Progenitor cell of endocrine pancreas (in vitro differentiated cells): ENCODE results near the gene TRIP12. TPM values are rescaled to one million over a fixed set of nuclear protein-coding genes. Genes with fewer than 3 reads are reported as not detected.

Experiments used
- DNase-seq: peaks from one replicate; pipeline ENCODE4 v3.0.0; 2021; ENCODE audit warnings: low spot score; ENCODE audit not compliant: unreplicated experiment
- H3K27ac Mint-ChIP-seq: 2 replicates; pipeline ENCODE4 v1.8.0; 2021; ENCODE audit warnings: mild to moderate bottlenecking, moderate library complexity, mixed read lengths
- H3K27me3 Mint-ChIP-seq: 2 replicates; pipeline ENCODE4 v1.8.0; 2021; ENCODE audit warnings: mixed read lengths
- H3K36me3 Mint-ChIP-seq: 2 replicates; pipeline ENCODE4 v1.8.0; 2022; ENCODE audit warnings: mixed read lengths; ENCODE audit not compliant: insufficient read depth
- H3K4me1 Mint-ChIP-seq: 2 replicates; pipeline ENCODE4 v1.8.0; 2021; ENCODE audit warnings: low read depth, mixed read lengths
- H3K4me3 Mint-ChIP-seq: 2 replicates; pipeline ENCODE4 v1.8.0; 2021; ENCODE audit warnings: low read depth, mild to moderate bottlenecking, moderate library complexity, mixed read lengths
- H3K9me3 Mint-ChIP-seq: 2 replicates; pipeline ENCODE4 v1.8.0; 2021; ENCODE audit warnings: low read depth, mixed read lengths
- total RNA-seq: library from RNA; stranded (reverse); gene quantifications from 2 replicates; pipeline ENCODE4 v1.2.1, GENCODE V29; 2021
- TF ChIP-seq, protein P1 (sequence below): fragments of 200-600 bp; sonication (generic); IDR thresholded peaks from one replicate; pipeline ENCODE4 v1.5.0; 2021; ENCODE audit warnings: antibody characterized with exemption, mild to moderate bottlenecking; ENCODE audit not compliant: unreplicated experiment

TRIP12 gene
- total RNA-seq, 1 donor from 2014 or later: 228 TPM

DNA sequence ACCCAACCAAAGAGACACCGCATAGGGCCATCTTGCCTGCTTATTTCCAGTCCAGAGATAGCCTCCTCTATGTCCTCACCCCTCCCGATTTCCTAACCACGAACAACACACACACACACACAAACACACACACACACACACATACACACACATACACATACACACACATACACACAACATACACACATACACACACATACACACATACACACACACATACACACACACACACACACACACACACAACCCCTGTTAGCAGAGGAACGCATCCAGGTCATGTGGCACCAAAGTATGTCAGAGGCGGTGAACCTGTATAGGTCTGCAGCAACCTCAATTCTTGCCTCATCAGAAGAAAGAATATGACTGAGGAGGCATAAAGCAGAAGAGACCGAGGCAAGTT lies 188.9 kb downstream of the TRIP12 start:
- TF ChIP-seq, protein P1, sequence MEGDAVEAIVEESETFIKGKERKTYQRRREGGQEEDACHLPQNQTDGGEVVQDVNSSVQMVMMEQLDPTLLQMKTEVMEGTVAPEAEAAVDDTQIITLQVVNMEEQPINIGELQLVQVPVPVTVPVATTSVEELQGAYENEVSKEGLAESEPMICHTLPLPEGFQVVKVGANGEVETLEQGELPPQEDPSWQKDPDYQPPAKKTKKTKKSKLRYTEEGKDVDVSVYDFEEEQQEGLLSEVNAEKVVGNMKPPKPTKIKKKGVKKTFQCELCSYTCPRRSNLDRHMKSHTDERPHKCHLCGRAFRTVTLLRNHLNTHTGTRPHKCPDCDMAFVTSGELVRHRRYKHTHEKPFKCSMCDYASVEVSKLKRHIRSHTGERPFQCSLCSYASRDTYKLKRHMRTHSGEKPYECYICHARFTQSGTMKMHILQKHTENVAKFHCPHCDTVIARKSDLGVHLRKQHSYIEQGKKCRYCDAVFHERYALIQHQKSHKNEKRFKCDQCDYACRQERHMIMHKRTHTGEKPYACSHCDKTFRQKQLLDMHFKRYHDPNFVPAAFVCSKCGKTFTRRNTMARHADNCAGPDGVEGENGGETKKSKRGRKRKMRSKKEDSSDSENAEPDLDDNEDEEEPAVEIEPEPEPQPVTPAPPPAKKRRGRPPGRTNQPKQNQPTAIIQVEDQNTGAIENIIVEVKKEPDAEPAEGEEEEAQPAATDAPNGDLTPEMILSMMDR: no peak

DNA sequence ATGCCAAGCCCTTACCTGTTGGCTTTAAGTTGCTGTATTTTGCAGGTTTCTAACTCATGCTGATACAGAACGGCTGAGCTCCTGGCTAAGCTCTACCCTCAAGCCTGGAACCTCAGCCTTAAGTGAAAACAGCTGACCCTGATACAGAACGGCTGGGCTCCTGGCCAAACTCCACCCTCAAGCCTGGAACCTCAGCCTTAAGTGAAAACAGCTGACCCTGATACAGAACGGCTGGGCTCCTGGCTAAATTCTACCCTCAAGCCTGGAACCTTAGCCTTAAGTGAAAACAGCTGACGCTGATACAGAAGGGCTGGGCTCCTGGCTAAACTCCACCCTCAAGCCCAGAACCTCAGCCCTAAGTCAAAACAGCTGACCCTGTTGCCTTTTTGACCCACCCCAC lies 189.9 kb downstream of the TRIP12 start:
- no peaks in the 10 kb centered on the region for H3K36me3 Mint-ChIP-seq
- DNase-seq: no peak
- no peaks in the 10 kb centered on the region for H3K27me3 Mint-ChIP-seq
- H3K4me1 Mint-ChIP-seq: no peaks in the 10 kb centered on the region
- H3K4me3 Mint-ChIP-seq: no peak overlapping the region
- peaks cover 1% of the 10 kb centered on the region for H3K9me3 Mint-ChIP-seq
- H3K27ac Mint-ChIP-seq: no peak overlapping the region
- TF ChIP-seq, protein P1: no peak

More for the DNA sequence above, 188.9 kb downstream of the TRIP12 start:
- Mint-ChIP-seq H3K36me3 (peaks cover 2% of the 10 kb centered on the region), H3K27ac (no peak overlapping the region), H3K27me3 (no peaks in the 10 kb centered on the region), H3K4me3 (no peak overlapping the region), H3K9me3 (peaks cover 8% of the 10 kb centered on the region), H3K4me1 (no peaks in the 10 kb centered on the region)
- DNase-seq: no peak

DNA sequence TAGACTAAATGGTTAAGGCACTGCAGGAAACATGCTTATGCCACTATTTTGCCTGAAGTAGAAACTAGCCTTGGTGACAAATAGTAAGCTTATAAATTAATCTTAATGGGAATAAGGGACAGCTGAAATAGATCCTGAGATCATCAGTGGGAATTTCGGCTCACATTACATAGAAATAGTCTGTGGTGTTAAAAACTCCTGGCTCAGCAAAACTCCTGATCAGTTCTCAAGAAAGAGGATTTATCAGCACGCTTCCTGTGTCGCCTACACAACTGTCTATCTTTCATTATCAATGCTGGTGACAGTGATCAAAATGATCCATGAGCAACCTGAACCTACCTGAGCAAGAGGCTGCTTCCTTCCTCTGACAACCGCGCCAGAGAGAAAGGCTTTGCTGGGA lies 190.4 kb downstream of the TRIP12 start:
- Mint-ChIP-seq H3K36me3 (no peaks in the 10 kb centered on the region), H3K4me3 (no peak overlapping the region), H3K9me3 (no peaks in the 10 kb centered on the region), H3K4me1 (no peaks in the 10 kb centered on the region), H3K27me3 (no peaks in the 10 kb centered on the region), H3K27ac (no peak overlapping the region)
- TF ChIP-seq, protein P1: no peak
- DNase-seq: no peak

DNA sequence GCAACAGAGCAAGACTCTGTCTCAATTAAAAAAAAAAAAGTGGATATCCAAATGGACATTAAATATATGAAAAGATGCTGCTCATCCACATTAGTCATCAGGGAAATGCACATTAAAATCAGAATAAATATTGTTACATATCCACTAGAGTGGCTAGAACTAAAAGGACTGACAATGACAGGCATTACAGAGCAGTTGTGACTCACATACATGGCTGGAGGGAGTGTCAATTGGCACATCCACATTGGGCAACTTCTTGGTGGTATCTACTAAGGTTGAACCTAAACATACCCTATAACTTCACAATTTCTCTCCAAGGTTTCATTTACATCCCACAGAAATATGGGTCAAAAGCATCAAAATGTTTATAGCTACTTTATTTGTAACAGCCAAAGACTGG lies 193.4 kb downstream of the TRIP12 start:
- H3K9me3 Mint-ChIP-seq: no peaks in the 10 kb centered on the region

DNA sequence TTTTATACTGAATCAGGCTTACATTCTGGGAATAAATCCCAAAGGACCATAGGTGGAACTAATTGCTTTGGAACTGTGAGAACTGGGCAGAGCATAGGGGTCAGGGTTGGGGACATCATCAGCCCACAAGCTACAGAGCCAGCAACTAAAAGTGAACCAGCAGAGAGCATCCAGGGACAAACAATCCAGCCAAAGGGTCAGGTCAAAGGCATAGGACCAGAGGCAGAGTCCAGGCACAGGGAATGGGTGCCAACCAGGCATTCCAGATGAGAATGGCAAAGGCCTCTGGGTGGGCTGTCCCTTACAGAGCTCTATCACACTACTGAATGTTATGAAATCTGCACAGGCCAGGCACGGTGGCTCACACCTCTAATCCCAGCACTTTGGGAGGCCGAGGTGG lies 195.2 kb downstream of the TRIP12 start:
- no peak overlapping the region for H3K27ac Mint-ChIP-seq
- no peaks in the 10 kb centered on the region for H3K36me3 Mint-ChIP-seq

More for the DNA sequence above, 193.4 kb downstream of the TRIP12 start:
- Mint-ChIP-seq H3K36me3 (no peaks in the 10 kb centered on the region), H3K27ac (no peak overlapping the region), H3K4me1 (no peaks in the 10 kb centered on the region), H3K4me3 (no peak overlapping the region), H3K27me3 (peaks cover 4% of the 10 kb centered on the region)
- DNase-seq: no peak
- TF ChIP-seq, protein P1: no peak

More for the DNA sequence above, 195.2 kb downstream of the TRIP12 start:
- no peaks in the 10 kb centered on the region for H3K9me3 Mint-ChIP-seq
- H3K4me3 Mint-ChIP-seq: no peak overlapping the region
- H3K4me1 Mint-ChIP-seq: no peaks in the 10 kb centered on the region
- TF ChIP-seq, protein P1: no peak
- no peak for DNase-seq
- peaks cover 10% of the 10 kb centered on the region for H3K27me3 Mint-ChIP-seq
